Mesenteric fat pad (tissue), 1 donor: ENCODE results near the gene UQCC2. TPM values are rescaled to one million over a fixed set of nuclear protein-coding genes. Genes with fewer than 3 reads are reported as not detected.

Experiments used
- DNase-seq: peaks from one replicate; pipeline ENCODE4 v3.0.0-alpha.2; 2020; ENCODE audit warnings: low spot score
- total RNA-seq: library from RNA; stranded (reverse); fragmentation: NEBNext Ultra II Directional; extraction: Animal tissue kit (Norgen Biotek cat#: 25700); gene quantifications from one replicate; pipeline ENCODE4 v1.2.1, GENCODE V29; 2021
- donor health status: DM: yes; HTN: yes; CAD: no.

The UQCC2 gene
- total RNA-seq, 1 donor from 2014 or later: 47.0 TPM

- DNase-seq: no peak
Observed at GRCh38 chr6:33677689-33678088, 33.8 kb downstream of the UQCC2 start.

- no peak for DNase-seq
Observed at GRCh38 chr6:33677143-33677660, 34.3 kb downstream of the UQCC2 start.

- no peak for DNase-seq
Observed at GRCh38 chr6:33676416-33677142, 34.9 kb downstream of the UQCC2 start.

GRCh38 chr6:33675968-33676367 is 35.5 kb downstream of the UQCC2 start:
- no peak for DNase-seq

DNA sequence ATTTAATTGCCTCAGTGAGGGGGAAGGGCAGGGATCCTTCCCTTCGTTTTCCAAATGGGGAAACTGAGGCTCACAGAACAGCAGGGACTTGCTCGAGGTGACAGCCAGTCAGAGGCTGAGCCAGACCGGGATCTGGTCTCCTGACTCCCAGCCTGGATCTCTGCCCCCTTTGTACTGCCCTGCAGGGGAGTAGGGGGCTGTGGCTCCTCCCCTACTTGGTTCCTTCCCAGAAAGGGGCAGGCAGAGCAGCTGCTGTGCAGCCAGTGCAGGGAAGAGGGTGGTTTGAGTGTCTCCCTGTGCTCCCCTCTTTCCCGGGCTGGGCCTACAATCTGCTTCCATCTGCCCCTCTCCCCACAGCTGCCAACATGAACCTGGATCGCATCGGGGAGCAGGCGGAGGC is 37.6 kb downstream of the UQCC2 start:
- DNase-seq: no peak

- DNase-seq: no peak
Observed at GRCh38 chr6:33672808-33673207, 38.7 kb downstream of the UQCC2 start.

DNA sequence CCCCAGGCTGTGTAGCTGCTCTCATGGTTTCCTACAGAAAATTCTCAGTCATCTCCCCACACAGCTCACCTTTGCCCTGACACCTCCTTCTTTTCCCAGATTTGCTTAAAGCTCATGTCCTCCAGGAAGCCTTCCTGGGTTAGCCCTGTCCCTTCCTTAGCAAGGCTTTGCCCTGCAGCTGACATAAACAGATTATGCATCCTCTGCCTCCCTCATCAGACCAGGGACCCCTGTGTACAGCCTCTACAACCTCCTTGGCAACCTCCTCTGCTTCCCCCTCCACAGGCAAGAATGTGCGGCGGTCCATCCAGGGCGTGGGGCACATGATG is 39.8 kb downstream of the UQCC2 start:
- no peak for DNase-seq

DNA sequence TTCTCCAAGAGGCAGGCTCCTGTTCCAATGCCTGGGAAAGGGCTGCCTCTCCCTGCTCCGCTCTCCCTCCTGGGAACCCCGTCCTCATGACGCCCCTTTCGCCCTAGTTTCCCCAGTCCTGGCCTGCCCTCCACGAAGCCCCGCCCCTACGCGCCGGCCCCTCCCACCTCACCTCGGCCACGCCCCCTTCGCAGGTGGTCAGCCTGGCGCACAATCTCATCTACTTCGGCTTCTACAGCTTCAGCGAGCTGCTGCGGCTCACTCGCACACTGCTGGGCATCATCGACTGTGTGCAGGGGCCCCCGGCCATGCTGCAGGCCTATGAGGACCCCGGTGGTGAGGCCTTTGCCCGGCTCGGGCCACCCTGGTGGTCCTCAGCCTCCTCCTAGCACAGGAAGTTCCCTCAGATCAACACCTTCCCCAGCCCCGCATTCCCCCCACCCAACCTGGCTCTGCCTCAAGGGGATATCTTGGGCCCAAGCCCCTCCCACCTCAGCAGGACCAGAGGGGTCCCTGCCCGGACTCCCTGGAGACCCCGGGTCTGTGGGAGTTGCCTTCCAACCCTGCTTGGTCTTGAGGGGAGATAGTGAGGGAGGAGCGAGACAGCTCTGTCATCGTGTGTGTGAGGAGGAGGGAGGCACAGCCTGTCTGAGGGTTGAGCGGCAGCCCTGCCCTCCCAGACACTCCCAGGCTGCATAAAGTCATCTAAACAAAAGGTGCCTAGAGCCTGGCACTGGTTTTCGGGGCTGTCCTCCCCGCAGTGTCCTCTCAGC is 40.3 kb downstream of the UQCC2 start:
- no peak for DNase-seq

GRCh38 chr6:33670086-33670660 is 41.3 kb downstream of the UQCC2 start:
- DNase-seq: no peak

- no peak for DNase-seq
Observed at GRCh38 chr6:33668914-33669313, 42.6 kb downstream of the UQCC2 start.

GRCh38 chr6:33668328-33668727 is 43.2 kb downstream of the UQCC2 start:
- no peak for DNase-seq

DNA sequence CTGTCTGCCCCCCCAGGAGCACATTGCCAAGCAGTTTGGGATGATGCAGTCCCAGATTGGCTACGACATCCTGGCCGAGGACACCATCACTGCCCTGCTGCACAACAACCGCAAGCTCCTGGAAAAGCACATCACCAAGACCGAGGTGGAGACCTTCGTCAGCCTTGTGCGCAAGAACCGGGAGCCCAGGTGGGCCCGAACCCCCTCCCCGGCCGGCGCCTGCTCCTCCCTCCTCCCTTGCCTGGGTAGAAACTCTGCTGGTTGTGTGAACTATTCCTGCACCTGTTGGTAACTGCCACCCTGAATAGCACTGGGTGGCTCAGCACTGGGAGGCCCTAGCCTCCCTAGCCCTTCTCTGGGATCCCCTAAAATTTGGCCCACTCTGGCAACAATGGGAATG is 43.7 kb downstream of the UQCC2 start:
- no peak for DNase-seq

DNA sequence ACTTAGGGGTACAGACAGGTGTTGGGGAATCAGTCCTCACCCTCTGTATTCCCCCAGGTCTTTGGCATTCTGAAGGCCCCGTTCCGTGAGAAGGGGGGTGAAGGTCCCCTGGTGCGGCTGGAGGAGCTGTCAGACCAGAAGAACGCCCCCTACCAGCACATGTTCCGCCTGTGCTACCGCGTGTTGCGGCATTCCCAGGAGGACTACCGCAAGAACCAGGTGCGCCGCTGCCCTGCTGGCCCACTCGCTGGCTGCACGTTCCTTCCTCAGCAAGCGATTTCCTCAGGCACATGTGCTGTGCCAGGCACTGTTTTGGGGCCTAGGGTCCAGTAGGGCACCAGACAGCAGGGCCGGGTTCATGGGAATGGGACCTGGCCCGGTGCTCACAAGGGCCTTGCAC is 44.4 kb downstream of the UQCC2 start:
- no peak for DNase-seq

- no peak for DNase-seq
Observed at GRCh38 chr6:33665957-33666356, 45.5 kb downstream of the UQCC2 start.

DNA sequence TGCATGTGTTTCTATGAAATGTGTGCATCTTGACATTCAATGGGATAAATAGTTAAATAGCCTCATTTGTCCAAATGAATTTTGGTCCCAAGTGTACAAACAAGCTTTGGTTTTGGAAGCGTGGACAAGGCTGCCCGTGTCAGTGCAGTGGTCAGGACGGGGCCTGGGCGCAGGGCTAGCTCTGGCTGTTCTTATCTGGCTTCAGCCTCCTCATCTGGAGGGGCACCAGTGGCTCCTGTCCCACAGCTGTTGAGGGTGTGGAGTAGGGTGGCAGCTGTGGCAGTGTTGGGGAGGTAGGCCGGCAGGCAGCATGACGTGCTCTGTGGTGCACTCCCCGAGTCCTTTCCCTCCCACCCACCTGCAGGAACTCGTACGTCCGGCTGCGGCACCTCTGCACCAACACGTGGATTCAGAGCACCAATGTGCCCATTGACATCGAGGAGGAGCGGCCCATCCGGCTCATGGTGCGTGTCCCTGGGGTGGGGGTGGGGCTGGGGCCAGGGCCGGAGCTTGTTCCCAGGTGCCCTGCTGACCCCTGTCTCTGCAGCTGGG is 46.9 kb downstream of the UQCC2 start:
- DNase-seq: no peak

DNA sequence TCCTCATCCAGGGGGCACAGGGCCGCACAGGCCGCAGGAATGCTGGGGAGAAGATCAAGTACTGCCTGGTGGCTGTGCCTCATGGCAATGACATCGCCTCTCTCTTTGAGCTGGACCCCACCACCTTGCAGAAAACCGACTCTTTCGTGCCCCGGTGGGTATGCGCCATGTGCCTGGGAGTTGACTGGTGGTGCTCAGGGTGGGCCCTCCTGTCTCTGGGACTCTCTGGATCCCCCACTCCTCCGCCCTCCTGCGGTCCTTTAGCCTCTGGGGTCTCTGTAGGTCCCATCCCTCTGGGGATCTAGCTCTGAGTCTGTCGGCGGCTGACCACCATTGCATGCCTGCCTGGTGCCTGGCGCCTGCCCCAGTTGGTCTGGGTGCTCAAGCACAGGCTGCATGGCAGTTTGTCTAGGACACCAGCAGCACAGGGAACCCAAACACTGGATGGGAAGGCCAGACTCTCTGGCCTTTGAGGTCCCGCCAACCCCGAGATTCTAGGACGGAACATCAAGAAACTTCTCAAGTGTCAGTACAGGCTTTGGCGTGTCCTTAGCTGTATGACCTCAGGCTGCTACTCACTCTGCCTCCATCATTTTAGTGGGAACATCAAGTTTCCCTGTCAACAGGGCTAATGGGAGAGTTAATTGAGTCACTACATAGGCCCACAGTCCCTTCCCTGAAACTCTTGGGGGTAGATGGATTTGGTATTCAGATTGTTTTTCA is 47.6 kb downstream of the UQCC2 start:
- no peak for DNase-seq

- no peak for DNase-seq
Observed at GRCh38 chr6:33663028-33663427, 48.5 kb downstream of the UQCC2 start.

- DNase-seq: no peak
Observed at GRCh38 chr6:33662318-33662717, 49.2 kb downstream of the UQCC2 start.

- no peak for DNase-seq
Observed at GRCh38 chr6:33661106-33661838, 50.2 kb downstream of the UQCC2 start.

- no peak for DNase-seq
Observed at GRCh38 chr6:33659986-33660385, 51.5 kb downstream of the UQCC2 start.
